HuH-7 (cell line): ENCODE data around the gene CMTM8.

Experiments
- DNase-seq: peaks from one replicate; pipeline ENCODE4 v3.0.0; 2011; ENCODE audit warnings: low spot score

The CMTM8 gene

GRCh38 chr3:32229565-32229964, 8.9 kb upstream of the CMTM8 start:
- DNase-seq = no peak

DNA sequence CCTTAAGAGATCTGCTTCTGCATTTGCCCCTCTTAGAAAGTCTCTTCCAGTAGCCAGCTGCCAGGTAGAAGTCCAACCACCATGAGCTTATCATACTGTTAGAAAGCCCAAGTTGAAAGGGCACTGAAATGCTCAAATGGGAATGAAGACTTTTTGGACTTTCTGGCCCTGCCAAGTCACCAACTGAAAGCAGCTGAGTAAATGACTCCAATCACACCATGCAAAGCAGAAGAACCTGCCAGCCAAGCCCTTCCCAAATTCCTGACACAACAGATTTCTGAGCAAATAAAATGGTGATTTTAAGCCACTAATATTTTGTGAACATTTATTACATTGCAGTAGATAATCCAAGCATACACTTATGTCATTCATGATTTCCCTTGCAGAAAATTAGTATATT, 2.1 kb upstream of the CMTM8 start:
- no peak for DNase-seq

DNA sequence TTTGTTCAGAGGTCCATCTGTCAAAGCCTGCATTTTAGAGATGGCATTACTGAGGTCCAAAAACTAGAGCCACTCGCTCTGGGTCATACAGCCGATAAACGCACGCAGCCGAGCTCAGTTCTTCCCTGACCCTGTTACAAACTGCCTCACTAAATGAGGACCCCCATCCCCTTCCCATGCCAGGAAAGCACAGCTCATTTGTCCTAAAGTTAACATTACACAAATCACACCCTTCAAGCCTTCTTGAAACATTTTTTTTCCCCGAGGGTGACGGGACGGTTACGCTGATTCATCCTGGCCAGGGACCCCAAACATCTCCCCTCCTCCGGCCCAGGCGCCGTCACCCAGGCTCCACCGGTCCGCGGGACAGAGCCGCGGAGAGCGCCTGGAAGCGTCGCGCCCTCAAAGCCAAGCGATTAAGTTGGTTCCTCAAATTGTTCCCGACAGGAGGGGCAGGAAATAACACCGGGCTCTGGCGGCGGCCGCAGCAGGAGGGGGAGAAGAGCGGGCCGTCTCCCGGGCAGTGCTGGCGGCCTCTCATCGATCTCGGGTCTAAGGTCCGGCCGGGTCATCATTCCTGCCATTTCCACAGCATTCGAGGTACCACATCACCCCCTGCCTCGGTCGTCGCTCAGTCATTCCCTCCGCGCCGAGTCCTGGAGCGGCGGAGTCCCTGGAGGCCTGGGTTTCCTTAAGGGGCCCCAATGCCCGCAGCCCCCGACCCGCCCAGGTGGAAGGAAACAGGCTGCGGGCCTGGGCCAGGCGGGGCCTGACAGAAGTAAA, 619 bp upstream of the CMTM8 start:
- DNase-seq = peak; percentile 71

DNA sequence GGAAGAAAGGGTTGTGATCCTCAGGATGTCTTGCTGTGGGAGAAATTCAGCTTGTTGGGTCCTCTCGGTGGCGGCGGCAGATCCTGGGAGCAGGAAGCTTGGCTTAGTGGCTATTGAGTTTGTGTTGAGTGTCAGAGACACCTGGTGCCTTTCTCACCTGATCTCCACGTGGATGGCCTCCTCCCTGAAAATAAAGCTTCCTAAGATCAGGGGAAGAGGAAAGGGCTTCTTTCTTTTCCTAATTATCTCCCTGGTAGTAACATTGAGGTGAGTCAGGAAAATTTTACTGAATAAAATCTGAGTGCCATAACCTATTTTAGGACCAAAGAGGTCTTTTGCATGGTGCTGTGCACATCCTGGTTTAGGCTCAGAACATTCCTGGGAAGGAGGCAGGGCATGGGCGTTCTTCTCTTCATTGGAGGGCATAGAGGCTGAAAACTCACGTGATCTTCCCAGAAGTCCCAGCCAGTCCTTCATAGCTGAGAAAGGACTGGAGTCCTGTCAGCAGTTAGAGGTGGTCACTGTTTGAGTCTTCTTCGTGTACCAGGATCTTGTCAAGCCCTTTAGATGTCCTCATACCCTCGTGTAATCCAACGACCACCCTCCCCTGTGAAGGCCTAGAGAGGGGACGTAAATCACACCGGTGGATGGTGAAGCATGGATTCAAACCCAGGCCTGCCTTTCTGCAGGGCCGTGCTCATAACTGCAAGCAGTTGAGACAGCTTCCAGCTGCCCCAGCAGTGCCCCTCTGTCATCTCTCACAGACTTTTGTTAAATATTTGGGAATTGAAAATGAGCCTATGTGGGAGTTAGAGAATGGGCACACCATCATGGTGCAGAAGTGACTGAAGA, 1.1 kb downstream of the CMTM8 start:
- DNase-seq = peak; percentile 84

GRCh38 chr3:32240159-32240545, 1.7 kb downstream of the CMTM8 start:
- peak; percentile 88 for DNase-seq

GRCh38 chr3:32241100-32241499, 2.6 kb downstream of the CMTM8 start:
- DNase-seq = no peak

DNA sequence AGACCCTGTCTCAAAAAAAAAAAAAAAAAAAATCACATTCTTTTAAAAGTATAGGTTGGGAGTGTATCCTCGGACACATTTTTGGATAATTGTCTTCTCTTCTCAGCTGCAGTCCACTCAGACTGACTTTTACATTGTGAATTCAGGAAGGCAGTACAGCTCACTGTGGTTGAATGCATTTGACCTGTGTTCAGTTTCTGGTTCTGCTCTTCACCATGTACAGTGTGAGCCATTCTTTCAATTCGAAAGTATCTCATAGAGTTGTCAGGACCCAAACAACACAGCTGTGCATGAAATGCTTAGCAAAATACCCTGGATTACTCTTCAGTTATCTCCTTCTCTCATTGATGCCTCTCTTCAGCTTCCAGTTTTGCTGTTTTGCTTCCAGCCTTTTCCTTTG, 5.0 kb downstream of the CMTM8 start:
- no peak for DNase-seq

DNA sequence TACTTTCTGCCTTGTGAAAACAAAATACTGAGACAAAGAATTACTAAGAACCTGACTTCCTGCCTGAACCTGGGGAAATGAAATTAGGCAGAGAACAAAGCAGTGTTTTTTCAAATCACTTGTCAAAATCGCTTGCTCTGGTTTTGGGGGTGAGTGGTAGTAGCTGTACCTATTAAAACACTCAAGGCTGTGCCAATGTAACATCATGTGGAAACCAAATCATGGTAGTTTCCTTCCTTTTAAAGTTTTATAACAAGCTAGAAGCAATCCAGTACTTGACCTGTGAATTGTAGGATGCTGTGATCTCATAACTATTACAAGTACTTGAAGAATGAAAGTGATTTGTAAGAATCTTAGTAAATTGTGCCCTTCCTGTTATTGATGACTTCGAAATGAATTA, 6.7 kb downstream of the CMTM8 start:
- no peak for DNase-seq

- DNase-seq = peak; percentile 28
Observed at GRCh38 chr3:32246079-32246675, 7.7 kb downstream of the CMTM8 start.

- DNase-seq = no peak
Observed at GRCh38 chr3:32249184-32249782, 10.8 kb downstream of the CMTM8 start.

DNA sequence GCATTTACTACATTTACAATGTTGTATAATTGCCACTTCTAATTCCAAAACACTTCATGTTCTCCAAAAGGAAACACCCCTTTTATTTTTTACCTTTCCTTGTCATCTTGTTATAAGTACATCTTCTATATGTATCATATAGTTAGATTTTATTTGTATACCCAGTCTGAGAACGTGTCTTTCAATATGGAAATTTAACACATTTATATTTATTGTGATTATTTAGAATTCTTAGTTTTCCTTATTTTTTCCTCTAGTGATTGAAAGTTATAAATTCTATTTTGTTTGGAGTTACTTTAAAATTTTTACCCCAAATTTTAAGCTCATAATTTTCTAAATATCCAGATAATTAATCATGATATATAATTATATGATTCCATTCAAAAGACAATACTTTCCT, 15.8 kb downstream of the CMTM8 start:
- no peak for DNase-seq

- DNase-seq = no peak
Observed at GRCh38 chr3:32255345-32255744, 16.9 kb downstream of the CMTM8 start.

DNA sequence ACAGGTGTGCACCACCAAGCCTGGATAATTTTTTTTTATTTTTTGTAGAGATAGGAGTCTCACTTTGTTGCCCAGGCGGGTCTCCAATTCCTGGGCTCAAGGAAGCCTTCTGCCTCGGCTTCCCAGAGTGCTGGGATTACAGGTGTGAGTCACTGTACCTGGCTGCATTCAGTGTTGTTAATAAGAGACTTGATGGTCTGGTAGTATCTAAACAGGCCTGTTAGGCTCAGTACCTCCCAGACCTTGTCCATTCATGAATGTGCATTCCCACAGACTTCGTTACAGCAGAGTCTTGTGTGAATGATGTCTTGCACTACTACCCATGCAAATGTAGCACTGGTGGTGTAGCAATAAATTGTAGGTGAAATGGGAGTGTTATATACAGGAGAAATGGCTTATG, 17.7 kb downstream of the CMTM8 start:
- DNase-seq = no peak

DNA sequence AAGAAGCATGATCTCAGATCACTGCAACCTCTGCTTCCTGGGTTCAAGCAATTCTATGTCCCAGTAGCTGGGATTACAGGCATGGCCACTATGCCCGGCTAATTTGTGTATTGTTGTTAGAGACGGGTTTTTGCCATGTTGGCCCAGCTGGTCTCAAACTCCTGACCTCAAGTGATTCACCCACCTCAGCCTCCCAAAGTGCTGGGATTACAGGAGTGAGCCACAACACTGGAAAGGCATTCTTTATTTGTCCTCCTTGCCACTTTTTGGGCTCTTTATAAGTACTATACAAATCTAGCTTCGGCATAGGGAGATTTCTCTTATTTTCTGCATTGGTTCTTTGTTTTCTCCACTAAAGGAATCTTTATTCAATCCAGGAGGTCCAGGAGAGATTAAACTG, 18.6 kb downstream of the CMTM8 start:
- no peak for DNase-seq

DNA sequence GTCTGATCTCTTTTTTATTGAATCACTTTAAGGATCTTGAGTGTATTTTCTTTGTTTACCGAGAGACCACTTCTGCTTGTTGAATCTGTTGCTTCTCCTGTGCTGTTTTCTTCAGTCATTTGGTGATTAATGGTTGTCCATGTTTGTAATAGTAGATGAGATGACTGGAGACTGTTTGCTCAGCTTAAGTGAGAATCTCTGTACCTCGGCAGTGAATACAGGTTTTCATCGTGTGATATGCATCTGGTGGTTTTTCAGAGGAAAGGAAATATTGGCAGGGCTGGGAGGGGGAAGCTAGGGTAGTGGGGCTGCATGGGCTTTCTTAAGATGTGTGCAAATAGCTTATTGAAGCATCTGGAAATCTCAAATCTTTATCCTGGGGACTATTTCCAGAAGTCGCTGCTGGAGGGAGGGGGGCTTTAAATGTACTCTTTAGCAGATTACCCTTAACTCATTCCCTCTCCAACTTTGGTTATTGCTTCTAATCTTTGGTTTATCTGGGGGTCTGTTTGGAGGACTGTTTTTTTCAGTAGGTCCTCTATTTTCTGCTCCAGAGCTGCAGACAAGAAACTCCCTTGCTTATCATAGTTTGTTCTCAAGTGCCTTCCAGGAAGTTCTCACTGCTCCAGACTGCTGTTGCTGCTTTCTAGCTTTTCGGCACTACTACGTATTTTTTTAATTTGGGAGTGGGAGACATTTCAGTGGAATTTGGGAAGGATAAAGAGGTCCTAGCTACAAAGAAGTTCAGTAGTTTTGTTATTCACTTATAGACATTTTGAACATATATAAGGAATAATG, 19.4 kb downstream of the CMTM8 start:
- no peak for DNase-seq

DNA sequence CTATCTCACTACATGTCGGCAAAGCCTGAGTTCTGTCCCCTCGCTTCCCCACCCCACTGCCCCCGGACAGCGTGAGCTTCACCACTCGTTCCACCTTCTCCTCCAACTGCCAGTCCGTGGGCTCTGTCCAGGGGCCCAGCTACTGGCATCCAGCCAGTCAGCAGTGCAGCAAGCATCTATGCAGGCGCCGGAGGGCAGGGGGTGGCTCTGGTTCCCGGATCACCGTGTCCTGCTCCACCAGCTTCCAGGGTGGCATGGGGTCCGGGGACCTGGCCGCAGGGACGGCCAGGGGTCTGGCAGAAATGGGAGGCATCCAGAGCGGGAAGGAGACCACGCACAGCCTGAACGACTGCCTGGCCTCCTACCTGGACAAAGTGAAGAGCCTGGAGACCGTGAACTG, 20.4 kb downstream of the CMTM8 start:
- DNase-seq = no peak

- DNase-seq = no peak
Observed at GRCh38 chr3:32261545-32261944, 23.1 kb downstream of the CMTM8 start.

DNA sequence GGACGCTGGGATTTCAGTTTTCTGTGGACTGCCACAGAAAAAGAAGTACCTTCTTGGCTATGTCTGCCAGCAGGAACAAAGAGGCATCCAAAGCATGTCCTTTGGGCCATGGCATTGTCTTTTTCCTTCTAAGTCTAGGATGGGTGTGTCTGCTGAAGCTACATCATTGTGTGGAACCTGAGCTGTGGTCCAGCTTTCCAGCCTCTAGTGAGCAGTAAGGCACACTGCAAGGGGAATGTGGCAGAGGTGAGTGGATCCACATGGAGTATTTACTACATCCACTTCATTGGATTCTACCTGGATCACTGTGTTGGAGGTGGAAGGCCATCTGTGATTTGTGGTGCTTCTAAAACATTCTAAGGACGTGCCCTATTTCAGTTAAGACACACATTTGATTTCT, 23.7 kb downstream of the CMTM8 start:
- DNase-seq = no peak

DNA sequence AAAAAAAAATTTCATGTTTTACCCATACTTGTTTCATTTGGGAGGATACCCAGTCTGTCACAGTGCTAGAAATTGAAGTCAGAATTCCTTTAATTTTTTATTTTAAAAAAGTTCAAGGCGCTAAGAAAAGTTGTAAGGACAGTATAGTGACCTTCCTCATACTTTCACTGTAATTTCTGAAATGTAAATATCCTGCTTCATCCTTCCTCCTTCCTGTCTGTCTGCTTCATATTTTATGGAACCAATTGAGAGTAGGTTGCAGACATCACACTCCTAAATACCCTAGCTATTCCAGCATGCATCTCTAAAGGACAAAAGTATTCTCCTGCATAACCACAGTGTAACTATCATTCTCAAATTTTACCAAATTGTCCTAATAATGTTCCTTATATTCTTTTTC, 35.8 kb downstream of the CMTM8 start:
- DNase-seq = no peak

GRCh38 chr3:32275506-32275905, 37.0 kb downstream of the CMTM8 start:
- no peak for DNase-seq

- no peak for DNase-seq
Observed at GRCh38 chr3:32276279-32276841, 37.9 kb downstream of the CMTM8 start.

DNA sequence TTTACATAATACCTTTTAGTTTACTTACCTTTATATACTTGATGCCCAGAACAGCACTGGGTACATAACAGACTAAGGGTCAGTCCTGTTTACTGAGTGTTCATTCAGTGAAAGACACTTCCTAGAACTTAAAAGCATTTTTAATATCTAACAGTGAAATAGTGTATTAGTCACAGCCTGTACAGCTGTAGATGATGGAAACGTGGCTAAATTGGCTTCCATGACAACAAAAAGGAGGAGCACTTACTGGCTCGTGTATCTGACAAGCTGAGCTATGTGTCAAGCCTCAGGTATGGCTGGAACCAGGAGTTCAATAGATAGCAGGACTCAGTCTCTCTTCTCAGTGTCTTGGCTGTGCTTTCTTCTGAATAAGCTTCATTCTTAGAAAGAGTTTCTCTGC, 40.2 kb downstream of the CMTM8 start:
- no peak for DNase-seq
